ENCODE results near the gene RNF149. TPM values are rescaled to one million over a fixed set of nuclear protein-coding genes. Genes with fewer than 3 reads are reported as not detected.
A peak's percentile ranks its signal among the peaks of the same experiment; 100 is the strongest.
"Not testable (repeated sequence)": the region's sequence is repeated elsewhere in the genome, so short reads cannot be mapped to it uniquely, and the experiment has no call there.

The RNF149 gene
- total RNA-seq, 1 donor from 2014 or later, result 105 TPM

GRCh38 chr2:101258804-101259203 lies 49.7 kb downstream of the RNF149 start:
- no peak for DNase-seq (ENCODE audit: low spot score)

GRCh38 chr2:101256316-101256715 lies 52.2 kb downstream of the RNF149 start:
- DNase-seq (ENCODE audit: low spot score), result no peak

GRCh38 chr2:101255501-101255900 lies 53.0 kb downstream of the RNF149 start:
- DNase-seq (ENCODE audit: low spot score), result no peak

- no peak for DNase-seq (ENCODE audit: low spot score)
Observed at GRCh38 chr2:101253703-101254450, 54.6 kb downstream of the RNF149 start.

- no peak for DNase-seq (ENCODE audit: low spot score)
Observed at GRCh38 chr2:101253013-101253702, 55.3 kb downstream of the RNF149 start.

GRCh38 chr2:101252408-101253012 lies 56.0 kb downstream of the RNF149 start, which contains the start of gene CNOT11:
Gene CNOT11 (plus strand): TSS chr2:101252886. CDS start chr2:101252965, 79 bp downstream.
- DNase-seq (ENCODE audit: low spot score), result peak; percentile 99

- no peak for DNase-seq (ENCODE audit: low spot score)
Observed at GRCh38 chr2:101251844-101252407, 56.6 kb downstream of the RNF149 start.

- not testable (repeated sequence) for DNase-seq (ENCODE audit: low spot score)
Observed at GRCh38 chr2:101251246-101251781, 57.2 kb downstream of the RNF149 start.

GRCh38 chr2:101249826-101250225 lies 58.7 kb downstream of the RNF149 start:
- DNase-seq (ENCODE audit: low spot score), result no peak

- DNase-seq (ENCODE audit: low spot score), result not testable (repeated sequence)
Observed at GRCh38 chr2:101248756-101249155, 59.7 kb downstream of the RNF149 start.

- DNase-seq (ENCODE audit: low spot score), result not testable (repeated sequence)
Observed at GRCh38 chr2:101245468-101245867, 63.0 kb downstream of the RNF149 start.

GRCh38 chr2:101244899-101245298 lies 63.6 kb downstream of the RNF149 start:
- DNase-seq (ENCODE audit: low spot score), result not testable (repeated sequence)

GRCh38 chr2:101244373-101244772 lies 64.1 kb downstream of the RNF149 start:
- not testable (repeated sequence) for DNase-seq (ENCODE audit: low spot score)

GRCh38 chr2:101241158-101241557 lies 67.3 kb downstream of the RNF149 start:
- no peak for DNase-seq (ENCODE audit: low spot score)

- DNase-seq (ENCODE audit: low spot score), result not testable (repeated sequence)
Observed at GRCh38 chr2:101240694-101241093, 67.8 kb downstream of the RNF149 start.

GRCh38 chr2:101239760-101240118 lies 68.8 kb downstream of the RNF149 start:
- DNase-seq (ENCODE audit: low spot score), result not testable (repeated sequence)

- no peak for DNase-seq (ENCODE audit: low spot score)
Observed at GRCh38 chr2:101238930-101239759, 69.4 kb downstream of the RNF149 start.

GRCh38 chr2:101237944-101238343 lies 70.6 kb downstream of the RNF149 start:
- not testable (repeated sequence) for DNase-seq (ENCODE audit: low spot score)

- DNase-seq (ENCODE audit: low spot score), result not testable (repeated sequence)
Observed at GRCh38 chr2:101235956-101236355, 72.5 kb downstream of the RNF149 start.

- DNase-seq (ENCODE audit: low spot score), result no peak
Observed at GRCh38 chr2:101234169-101234938, 74.1 kb downstream of the RNF149 start.

All from mesenteric fat pad (tissue), 1 donor.